ENCODE results near the gene MKS1. TPM values are rescaled to one million over a fixed set of nuclear protein-coding genes. Genes with fewer than 3 reads are reported as not detected.

Gene MKS1
- total RNA-seq, result 10 to 100 TPM in 3 of 4 donors, 1 to 10 TPM in 1; 8.5 to 51.9 (median 18.3) TPM

GRCh38 chr17:58219007-58219788 lies at the start of gene MKS1:
Gene MKS1 (minus strand): TSS chr17:58219255. CDS start chr17:58219230, 25 bp downstream.
- in situ Hi-C loops (cut with MboI; ENCODE audit: low pct_ligation_motif_present in 1 of 4, low pct_unique_long_range_greater_than_20kb in 1 of 4, low sequenced_read_pairs in 3 of 4), result no loop called here
- TF ChIP-seq CTCF (IDR thresholded peaks at IDR 0.05), result peak; percentile 67 to 90 (median 73)
- TF ChIP-seq POLR2A (IDR thresholded peaks at IDR 0.05), result peak; percentile 52
- TF ChIP-seq EP300 (IDR thresholded peaks at IDR 0.05; ENCODE audit: low read depth), result no peak
- TF ChIP-seq POLR2AphosphoS5 (IDR thresholded peaks at IDR 0.05), result peak; percentile 81 to 84 (median 82)
- WGBS, 2 donors (ENCODE audit: low coverage in 1 of 2), result 2 to 6% methylated on average over 3 to 52 of the region's 56 CpGs

GRCh38 chr17:58268326-58268725 lies 49.3 kb upstream of the MKS1 start:
- Histone ChIP-seq H3K4me3 (no peak overlapping the region), H3K4me1 (no peaks in the 10 kb centered on the region), H3K27ac (no peak overlapping the region), H3K27me3 (peaks cover 19% of the 10 kb centered on the region), H3K9me3 (no peaks in the 10 kb centered on the region), H3K36me3 (no peaks in the 10 kb centered on the region)
- no peak for DNase-seq
- intact Hi-C loops (cut with DNase I; ENCODE audit: low total_unique reads) (no loop called here), in situ Hi-C loops (cut with MboI; ENCODE audit: low pct_ligation_motif_present in 1 of 4, low pct_unique_long_range_greater_than_20kb in 1 of 4, low sequenced_read_pairs in 3 of 4) (no loop called here)
- TF ChIP-seq POLR2A (IDR thresholded peaks at IDR 0.05) (no peak), CTCF (IDR thresholded peaks at IDR 0.05) (no peak), POLR2AphosphoS5 (IDR thresholded peaks at IDR 0.05) (no peak), EP300 (IDR thresholded peaks at IDR 0.05; ENCODE audit: low read depth) (no peak)
- 88% methylated on average over 12 of the region's 12 CpGs; no CpG with 5 or more reads in 1 of the 2 donors for WGBS, 2 donors (ENCODE audit: low coverage in 1 of 2)

More at GRCh38 chr17:58219007-58219788, at the start of gene MKS1:
- DNase-seq, result peak; percentile 96
- Histone ChIP-seq H3K27ac (peak within 1 kb of the TSS; percentile 68 to 87 (median 86)), H3K9me3 (no peaks in the 10 kb centered on the region), H3K4me1 (peaks cover 0 to 11% (median 9%) of the 10 kb centered on the region in 4 donors), H3K27me3 (no peaks in the 10 kb centered on the region), H3K4me3 (peak within 1 kb of the TSS; percentile 71 to 98 (median 82)), H3K36me3 (no peaks in the 10 kb centered on the region)
- intact Hi-C loops (cut with DNase I; ENCODE audit: low total_unique reads), result no loop called here

- no peak overlapping the region for H3K27ac ChIP-seq
- peaks cover 25% of the 10 kb centered on the region for H3K27me3 ChIP-seq
- DNase-seq, result no peak
- intact Hi-C loops (cut with DNase I; ENCODE audit: low total_unique reads) (no loop called here), in situ Hi-C loops (cut with MboI; ENCODE audit: low pct_ligation_motif_present in 1 of 4, low pct_unique_long_range_greater_than_20kb in 1 of 4, low sequenced_read_pairs in 3 of 4) (no loop called here)
- H3K4me1 ChIP-seq, result no peaks in the 10 kb centered on the region
- no peaks in the 10 kb centered on the region for H3K9me3 ChIP-seq
- 80 to 85% methylated on average over 3 to 21 of the region's 22 CpGs for WGBS, 2 donors (ENCODE audit: low coverage in 1 of 2)
- H3K4me3 ChIP-seq, result no peak overlapping the region
- no peak for TF ChIP-seq POLR2A (IDR thresholded peaks at IDR 0.05)
- no peaks in the 10 kb centered on the region for H3K36me3 ChIP-seq
Observed at GRCh38 chr17:58267347-58268324, 48.6 kb upstream of the MKS1 start.

GRCh38 chr17:58265902-58266875 lies 47.1 kb upstream of the MKS1 start:
- in situ Hi-C loops (cut with MboI; ENCODE audit: low pct_ligation_motif_present in 1 of 4, low pct_unique_long_range_greater_than_20kb in 1 of 4, low sequenced_read_pairs in 3 of 4) (no loop called here), intact Hi-C loops (cut with DNase I; ENCODE audit: low total_unique reads) (no loop called here)
- Histone ChIP-seq H3K36me3 (no peaks in the 10 kb centered on the region), H3K4me3 (no peak overlapping the region), H3K9me3 (no peaks in the 10 kb centered on the region), H3K27me3 (peaks cover 40% of the 10 kb centered on the region), H3K27ac (no peak overlapping the region), H3K4me1 (no peaks in the 10 kb centered on the region)
- WGBS, 2 donors (ENCODE audit: low coverage in 1 of 2), result 92 to 95% methylated on average over 3 to 7 of the region's 7 CpGs
- TF ChIP-seq POLR2A (IDR thresholded peaks at IDR 0.05) (no peak), EP300 (IDR thresholded peaks at IDR 0.05; ENCODE audit: low read depth) (no peak), CTCF (IDR thresholded peaks at IDR 0.05) (no peak), POLR2AphosphoS5 (IDR thresholded peaks at IDR 0.05) (no peak)
- no peak for DNase-seq
